ENCODE measurements around the gene PDCD10. TPM values are rescaled to one million over a fixed set of nuclear protein-coding genes. Genes with fewer than 3 reads are reported as not detected.

PDCD10 gene
- polyA plus RNA-seq, 1 donor from 2014 or later = 79.1 TPM

DNA sequence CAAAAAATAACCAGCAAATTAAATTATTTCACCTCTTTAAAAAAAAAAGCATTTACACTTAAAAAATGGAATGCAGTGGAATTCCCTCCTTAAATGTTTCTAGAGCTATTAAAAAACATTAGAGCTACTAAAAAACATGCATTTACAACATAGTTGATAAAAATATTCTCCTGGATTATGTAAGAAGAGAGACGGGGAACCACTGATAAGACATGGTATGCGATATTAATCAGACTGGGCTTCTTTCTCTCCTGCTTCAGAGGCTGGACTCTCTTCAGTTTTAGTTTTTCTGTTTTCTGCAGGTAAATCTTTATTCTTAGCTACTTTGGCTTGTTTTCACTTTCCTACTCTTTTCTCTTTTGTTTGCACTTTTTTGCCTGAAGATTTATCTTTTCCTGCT, 40.6 kb downstream of the PDCD10 start:
- no peaks in the 10 kb centered on the region for H3F3A ChIP-seq (ENCODE audit: insufficient read depth, low read length, poor library complexity, severe bottlenecking)
- H3K9ac ChIP-seq (ENCODE audit: low read length) = no peak overlapping the region
- H3K27ac ChIP-seq (ENCODE audit: low read length) = no peak overlapping the region
- H3K27me3 ChIP-seq (ENCODE audit: insufficient read depth, low read depth, low read length) = no peaks in the 10 kb centered on the region
- H2AFZ ChIP-seq (ENCODE audit: low read depth, low read length) = no peak overlapping the region
- H3K4me2 ChIP-seq (ENCODE audit: low read length) = no peak overlapping the region
- H3K9me3 ChIP-seq (ENCODE audit: low read length) = no peaks in the 10 kb centered on the region
- H3K79me2 ChIP-seq (replicated peaks; ENCODE audit: insufficient read depth, low read length) = no peaks in the 10 kb centered on the region
- no peaks in the 10 kb centered on the region for H4K20me1 ChIP-seq (ENCODE audit: insufficient read depth)
- H3K36me3 ChIP-seq (ENCODE audit: insufficient read depth, low read length) = peaks cover 5% of the 10 kb centered on the region
- no peaks in the 10 kb centered on the region for H3K9me2 ChIP-seq (ENCODE audit: insufficient read depth, low read length)
- TF ChIP-seq TAF1 (IDR thresholded peaks at IDR 0.05; ENCODE audit: low read depth) = no peak
- no peak for TF ChIP-seq SMC3 (conservative IDR thresholded peaks at IDR 0.05; ENCODE audit: poor library complexity)
- TF ChIP-seq EP300 (conservative IDR thresholded peaks at IDR 0.05; ENCODE audit: poor library complexity, severe bottlenecking) = no peak
- TF ChIP-seq MXI1 (conservative IDR thresholded peaks at IDR 0.05; ENCODE audit: poor library complexity, severe bottlenecking) = no peak
- no peak for TF ChIP-seq RAD21 (conservative IDR thresholded peaks at IDR 0.05)
- no peak for TF ChIP-seq EZH2 (IDR thresholded peaks at IDR 0.05; ENCODE audit: borderline replicate concordance, insufficient read depth, low read length, poor library complexity, severe bottlenecking)
- no peak for TF ChIP-seq CTCF (IDR thresholded peaks at IDR 0.05; ENCODE audit: poor library complexity, severe bottlenecking)
- TF ChIP-seq, protein P1, sequence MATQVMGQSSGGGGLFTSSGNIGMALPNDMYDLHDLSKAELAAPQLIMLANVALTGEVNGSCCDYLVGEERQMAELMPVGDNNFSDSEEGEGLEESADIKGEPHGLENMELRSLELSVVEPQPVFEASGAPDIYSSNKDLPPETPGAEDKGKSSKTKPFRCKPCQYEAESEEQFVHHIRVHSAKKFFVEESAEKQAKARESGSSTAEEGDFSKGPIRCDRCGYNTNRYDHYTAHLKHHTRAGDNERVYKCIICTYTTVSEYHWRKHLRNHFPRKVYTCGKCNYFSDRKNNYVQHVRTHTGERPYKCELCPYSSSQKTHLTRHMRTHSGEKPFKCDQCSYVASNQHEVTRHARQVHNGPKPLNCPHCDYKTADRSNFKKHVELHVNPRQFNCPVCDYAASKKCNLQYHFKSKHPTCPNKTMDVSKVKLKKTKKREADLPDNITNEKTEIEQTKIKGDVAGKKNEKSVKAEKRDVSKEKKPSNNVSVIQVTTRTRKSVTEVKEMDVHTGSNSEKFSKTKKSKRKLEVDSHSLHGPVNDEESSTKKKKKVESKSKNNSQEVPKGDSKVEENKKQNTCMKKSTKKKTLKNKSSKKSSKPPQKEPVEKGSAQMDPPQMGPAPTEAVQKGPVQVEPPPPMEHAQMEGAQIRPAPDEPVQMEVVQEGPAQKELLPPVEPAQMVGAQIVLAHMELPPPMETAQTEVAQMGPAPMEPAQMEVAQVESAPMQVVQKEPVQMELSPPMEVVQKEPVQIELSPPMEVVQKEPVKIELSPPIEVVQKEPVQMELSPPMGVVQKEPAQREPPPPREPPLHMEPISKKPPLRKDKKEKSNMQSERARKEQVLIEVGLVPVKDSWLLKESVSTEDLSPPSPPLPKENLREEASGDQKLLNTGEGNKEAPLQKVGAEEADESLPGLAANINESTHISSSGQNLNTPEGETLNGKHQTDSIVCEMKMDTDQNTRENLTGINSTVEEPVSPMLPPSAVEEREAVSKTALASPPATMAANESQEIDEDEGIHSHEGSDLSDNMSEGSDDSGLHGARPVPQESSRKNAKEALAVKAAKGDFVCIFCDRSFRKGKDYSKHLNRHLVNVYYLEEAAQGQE (IDR thresholded peaks at IDR 0.05; ENCODE audit: borderline replicate concordance) = no peak
- no peak for TF ChIP-seq POLR2AphosphoS5 (IDR thresholded peaks at IDR 0.05)
- H3K4me3 ChIP-seq (ENCODE audit: low read length) = no peak overlapping the region

GRCh38 chr3:167691366-167691765, 43.3 kb downstream of the PDCD10 start:
- no peak for TF ChIP-seq SMC3 (conservative IDR thresholded peaks at IDR 0.05; ENCODE audit: poor library complexity)
- peak; percentile 16 for TF ChIP-seq RAD21 (conservative IDR thresholded peaks at IDR 0.05)
- TF ChIP-seq EP300 (conservative IDR thresholded peaks at IDR 0.05; ENCODE audit: poor library complexity, severe bottlenecking) = peak; percentile 74
- TF ChIP-seq, protein P1 (IDR thresholded peaks at IDR 0.05; ENCODE audit: borderline replicate concordance) = peak; percentile 28
- no peak for TF ChIP-seq EZH2 (IDR thresholded peaks at IDR 0.05; ENCODE audit: borderline replicate concordance, insufficient read depth, low read length, poor library complexity, severe bottlenecking)
- TF ChIP-seq TAF1 (IDR thresholded peaks at IDR 0.05; ENCODE audit: low read depth) = no peak
- TF ChIP-seq CTCF (IDR thresholded peaks at IDR 0.05; ENCODE audit: poor library complexity, severe bottlenecking) = peak; percentile 7
- peak; percentile 72 for TF ChIP-seq POLR2AphosphoS5 (IDR thresholded peaks at IDR 0.05)
- no peak for TF ChIP-seq MXI1 (conservative IDR thresholded peaks at IDR 0.05; ENCODE audit: poor library complexity, severe bottlenecking)
- Histone ChIP-seq H3F3A (ENCODE audit: insufficient read depth, low read length, poor library complexity, severe bottlenecking) (no peaks in the 10 kb centered on the region), H2AFZ (ENCODE audit: low read depth, low read length) (no peak overlapping the region), H4K20me1 (ENCODE audit: insufficient read depth) (no peaks in the 10 kb centered on the region), H3K9me3 (ENCODE audit: low read length) (no peaks in the 10 kb centered on the region), H3K9me2 (ENCODE audit: insufficient read depth, low read length) (no peaks in the 10 kb centered on the region), H3K27ac (ENCODE audit: low read length) (peak overlapping the region; percentile 10), H3K9ac (ENCODE audit: low read length) (no peak overlapping the region), H3K4me3 (ENCODE audit: low read length) (no peak overlapping the region), H3K36me3 (ENCODE audit: insufficient read depth, low read length) (peaks cover 5% of the 10 kb centered on the region), H3K79me2 (replicated peaks; ENCODE audit: insufficient read depth, low read length) (no peaks in the 10 kb centered on the region), H3K27me3 (ENCODE audit: insufficient read depth, low read depth, low read length) (no peaks in the 10 kb centered on the region), H3K4me2 (ENCODE audit: low read length) (no peak overlapping the region)

Data from neural cell (in vitro differentiated cells).